ENCODE measurements around the gene HSBP1L1.
A peak's percentile ranks its signal among the peaks of the same experiment; 100 is the strongest.
"Not testable (repeated sequence)": the region's sequence is repeated elsewhere in the genome, so short reads cannot be mapped to it uniquely, and the experiment has no call there.

Gene HSBP1L1

DNA sequence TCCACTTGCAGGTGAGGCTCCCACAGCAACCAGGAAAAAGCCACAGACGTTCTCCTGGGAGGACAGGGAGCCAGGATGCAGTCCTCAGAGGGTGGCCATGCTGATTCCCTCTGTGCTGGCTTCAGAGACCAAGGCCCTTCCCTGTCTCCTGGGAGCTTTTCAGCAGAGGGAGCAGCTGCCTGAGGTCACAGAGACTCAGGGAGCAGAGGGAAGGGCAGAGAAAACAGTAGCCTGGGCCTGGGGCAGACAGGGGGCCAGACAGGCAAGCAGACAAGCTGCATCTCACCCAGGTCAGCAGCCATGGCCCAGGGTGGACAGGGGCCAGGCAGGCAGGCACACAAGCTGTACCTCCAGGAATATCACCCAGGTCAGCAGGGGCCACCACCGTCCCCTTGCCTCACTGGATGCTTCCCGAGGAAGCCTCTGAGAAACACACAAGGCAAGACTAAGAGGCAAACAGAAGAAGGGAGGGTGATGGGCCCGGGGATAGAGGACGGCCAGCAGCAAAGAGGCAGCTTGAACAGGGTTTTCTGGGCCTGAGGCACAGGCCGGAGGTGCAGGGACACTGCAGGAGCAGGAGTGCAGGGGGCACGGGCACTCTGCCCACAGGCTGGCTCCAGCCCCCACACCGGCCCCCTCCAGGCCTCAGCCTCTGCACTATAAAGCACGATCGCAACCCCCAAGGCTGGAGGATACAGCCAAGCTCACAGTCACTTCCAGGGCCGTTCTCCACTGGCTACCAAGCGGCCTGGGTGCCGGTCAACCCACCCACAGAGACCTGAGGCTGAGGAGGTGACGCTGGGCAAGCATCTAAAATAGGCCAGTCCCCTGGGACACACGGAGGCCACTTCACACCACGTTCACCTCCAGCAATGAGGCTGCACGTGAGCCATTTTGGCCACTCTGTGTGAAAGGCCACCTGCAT, 19.1 kb upstream of the HSBP1L1 start:
- peak; percentile 58 for DNase-seq

DNA sequence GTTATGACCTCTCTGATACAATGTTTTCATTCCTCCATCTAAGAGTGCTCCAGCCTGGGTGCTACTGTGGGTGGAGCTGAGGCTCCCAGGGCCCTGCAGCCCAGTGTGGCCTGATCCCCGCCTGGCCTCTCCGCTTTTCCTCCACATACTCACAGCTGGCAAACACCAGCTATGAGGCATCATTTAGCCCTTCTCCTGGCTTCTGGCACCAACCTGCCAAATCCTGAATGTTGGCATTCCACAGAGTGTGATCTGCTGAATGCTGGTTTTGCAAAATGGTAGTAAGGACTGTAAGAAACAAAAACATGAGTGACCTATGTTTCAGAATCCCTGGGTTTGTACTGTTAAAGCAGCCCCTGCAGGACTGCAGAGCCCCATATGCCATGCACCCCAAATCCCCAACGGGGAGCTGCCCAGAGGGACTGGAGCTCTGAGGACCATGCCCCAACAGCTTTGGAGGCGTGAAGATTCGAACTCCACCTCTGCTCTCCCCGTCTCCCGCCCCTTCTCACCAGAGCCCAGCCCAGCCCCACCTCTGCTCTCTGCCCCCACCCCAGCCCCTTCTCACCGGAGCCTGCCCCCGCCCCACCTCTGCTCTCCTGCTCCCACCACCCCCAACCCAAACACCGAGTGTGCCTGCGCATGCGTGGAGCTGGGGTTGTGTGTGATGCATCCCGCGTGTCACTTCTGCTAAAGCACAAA, 17.2 kb upstream of the HSBP1L1 start:
- DNase-seq = peak; percentile 52

DNA sequence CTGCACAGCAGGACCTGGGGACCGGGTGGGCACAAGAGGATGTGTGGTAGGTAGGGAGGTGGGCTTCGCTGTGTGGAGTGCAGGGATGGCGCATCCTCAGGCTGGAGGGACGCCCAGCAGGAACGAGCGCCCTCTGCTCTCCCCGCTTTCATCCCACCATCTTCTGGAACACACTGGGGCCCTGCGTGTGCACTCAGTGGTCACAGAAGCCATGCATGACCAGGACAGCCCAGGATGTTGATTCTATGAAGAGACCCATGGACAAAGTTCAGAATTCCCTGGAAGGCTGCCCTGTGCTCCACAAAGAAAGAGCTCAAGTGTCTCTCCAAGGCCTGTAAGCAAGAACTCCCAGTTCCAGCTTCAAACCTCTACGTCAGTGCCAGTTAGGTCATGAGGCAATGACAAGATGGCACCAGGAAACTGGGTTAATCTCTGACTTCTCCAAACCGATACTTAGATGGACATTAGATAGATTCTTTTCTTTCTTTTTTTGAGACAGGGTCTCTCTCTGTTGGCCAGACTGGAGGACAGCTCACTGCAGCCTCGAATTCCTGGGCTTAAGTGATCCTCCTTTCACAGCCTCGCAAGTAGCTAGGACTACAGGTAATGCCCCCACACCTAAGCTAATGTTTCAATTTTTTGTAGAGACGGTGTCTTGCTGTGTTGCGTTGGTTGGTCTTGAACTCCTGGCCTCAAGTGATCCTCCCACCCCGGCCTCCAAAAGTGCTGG, 16.4 kb upstream of the HSBP1L1 start:
- peak; percentile 27 for DNase-seq

DNA sequence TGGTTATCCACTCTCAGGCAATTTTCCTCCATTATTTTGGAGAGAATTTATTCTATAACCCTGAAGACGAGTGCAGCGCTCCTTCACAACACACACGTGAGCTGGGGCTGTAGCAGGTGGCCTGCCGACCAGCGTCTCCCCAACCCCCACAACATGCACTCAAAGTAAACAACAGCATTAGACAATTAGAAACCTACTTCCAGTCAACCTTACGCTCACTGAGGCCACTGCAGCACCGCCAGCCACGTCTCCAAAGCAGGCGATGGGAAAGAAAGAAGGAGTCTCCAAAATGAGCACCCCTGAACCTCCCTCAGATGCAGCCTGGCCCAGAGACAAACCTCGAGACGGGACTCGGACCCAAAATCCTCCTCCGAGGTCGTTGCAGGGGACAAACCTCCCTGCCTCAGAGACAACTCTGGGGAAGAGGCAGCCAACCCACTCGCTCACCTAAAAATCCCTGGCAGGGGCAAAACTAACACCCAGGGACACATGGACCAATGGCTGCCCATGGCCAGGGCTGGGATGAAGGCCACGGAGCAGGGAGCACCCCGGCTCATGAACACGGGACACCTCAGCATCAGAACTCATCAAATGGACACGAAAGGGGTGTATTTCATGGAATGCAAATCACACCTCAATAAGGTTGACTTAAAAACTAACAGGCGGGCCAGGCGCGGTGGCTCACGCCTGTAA, 15.6 kb upstream of the HSBP1L1 start:
- DNase-seq = peak; percentile 30

DNA sequence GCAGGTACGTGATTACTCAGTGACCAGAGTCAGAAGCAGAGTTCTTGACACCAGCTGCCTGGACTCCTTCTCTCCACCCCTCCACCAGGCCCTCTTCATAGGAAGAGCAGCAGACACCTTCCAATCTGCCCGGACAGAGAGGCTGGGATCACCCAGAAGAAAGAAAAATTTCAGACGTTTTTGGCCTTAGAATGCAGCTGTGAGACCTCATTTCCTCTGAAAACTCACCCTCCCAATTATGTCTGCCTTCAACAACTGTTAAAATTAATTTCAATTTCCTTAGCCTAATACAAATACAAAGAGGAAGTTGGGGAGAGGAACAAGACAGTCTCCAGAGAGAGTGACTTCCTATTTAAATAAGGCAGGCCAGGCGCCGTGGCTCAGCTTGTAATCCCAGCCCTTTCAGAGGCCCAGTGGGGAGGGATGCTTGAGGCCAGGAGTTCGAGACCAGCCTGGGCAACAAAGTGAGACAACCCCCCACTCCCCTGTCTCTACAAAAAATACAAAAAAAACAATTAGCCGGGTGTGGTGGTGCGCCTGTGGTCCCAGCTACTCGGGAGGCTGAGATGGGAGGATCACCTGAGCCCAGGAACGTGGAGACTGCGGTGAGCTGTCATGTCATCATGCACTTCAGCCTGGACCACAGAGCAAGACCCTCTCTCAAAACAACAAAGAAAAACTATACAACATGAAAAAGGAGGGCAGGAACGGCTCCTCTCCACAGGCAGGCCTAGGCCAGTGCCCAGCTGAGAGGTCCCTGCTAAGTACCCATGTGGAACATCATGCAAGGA, 14.6 kb upstream of the HSBP1L1 start:
- DNase-seq = peak; percentile 41

DNA sequence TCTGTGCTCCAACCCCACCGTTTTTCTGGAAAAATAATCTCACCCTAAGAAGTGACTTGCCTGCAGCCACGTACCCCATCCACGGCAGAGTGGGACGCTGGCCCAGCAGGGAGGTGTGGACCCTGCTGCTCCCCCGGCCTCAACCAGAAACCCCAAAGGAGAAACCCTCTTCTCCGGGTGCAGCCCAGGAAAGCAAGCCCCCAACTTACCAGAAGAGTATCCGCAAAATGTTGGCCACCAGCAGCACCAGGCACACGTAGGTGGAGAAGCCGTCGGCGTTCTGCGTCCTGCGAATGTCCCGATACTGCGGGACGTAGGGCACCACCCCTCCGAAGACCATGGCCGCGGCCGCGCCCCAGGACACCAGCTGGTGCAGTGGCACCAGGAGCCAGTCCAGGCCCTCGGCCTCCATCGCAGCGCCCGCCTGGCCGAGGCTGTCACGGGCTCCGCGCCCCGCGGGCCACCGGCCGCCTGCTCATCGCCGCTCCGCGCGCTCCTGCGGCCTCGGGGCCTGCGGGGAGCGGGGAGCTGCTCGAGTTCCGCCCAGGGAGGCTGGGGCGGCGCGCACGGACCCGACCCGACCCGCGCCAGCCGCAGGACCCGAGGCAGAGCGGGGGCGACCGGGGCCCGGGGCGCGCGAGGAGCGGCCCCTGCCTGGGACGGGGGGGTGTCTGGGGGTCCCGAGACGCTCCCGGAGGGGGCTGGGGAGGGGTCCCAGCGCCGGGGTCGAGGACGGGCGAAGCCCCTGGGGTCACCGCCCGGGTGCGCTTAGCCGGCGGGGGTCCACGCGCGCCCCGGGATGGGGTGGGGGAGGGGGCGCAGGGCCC, 13.7 kb upstream of the HSBP1L1 start:
- peak; percentile 55 for DNase-seq

DNA sequence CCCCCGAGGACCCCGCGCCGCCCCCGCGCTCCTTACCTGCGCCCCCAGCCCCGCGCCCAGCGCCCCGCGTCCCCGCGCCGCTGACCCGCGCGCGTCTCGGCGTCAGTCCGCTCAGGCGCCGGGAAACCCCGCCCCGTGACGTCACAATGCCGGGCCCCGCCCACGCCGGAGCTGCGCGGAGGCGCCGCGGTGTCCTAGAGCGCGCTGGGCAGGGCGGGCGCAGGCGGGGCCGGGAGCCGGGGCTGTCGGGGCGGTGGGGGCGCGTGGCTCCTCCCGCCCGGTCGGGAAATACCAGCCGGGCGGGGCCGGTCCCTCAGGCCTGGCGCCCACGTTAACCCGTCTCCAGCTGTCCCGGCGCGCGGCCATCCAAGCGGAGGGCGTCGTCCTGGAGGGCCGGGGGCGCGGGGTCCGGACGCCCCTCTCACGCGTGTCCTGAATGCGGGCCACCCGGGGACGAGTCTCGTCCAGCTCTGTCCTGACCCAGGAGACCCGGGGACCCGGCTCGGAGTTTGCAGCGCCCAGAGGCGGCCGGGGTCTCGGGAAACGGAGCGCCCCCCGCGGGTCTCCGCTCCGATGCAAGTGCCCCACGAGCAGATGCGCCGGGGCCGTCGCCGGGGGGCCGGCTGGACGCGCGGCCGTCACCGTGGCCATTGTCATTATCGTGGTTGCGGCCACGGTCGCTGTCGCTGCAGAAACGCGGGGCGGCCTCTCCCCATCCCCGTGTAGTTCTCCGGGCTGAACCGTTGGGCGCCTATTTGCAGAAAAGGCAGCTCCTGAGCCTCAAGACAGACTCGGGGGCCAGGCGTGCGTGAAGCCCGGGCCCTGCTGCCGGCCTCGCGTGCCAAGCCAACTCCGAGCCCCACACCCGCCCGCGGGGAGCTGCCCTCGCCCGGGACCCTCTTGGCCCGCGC, 12.6 kb upstream of the HSBP1L1 start, which contains the start of gene SLC66A2:
Gene SLC66A2, minus strand, starts transcription at position 109 of the 911 bp plus-strand sequence. CDS start 727 bp downstream, outside the sequence.
- peak; percentile 93 for DNase-seq

DNA sequence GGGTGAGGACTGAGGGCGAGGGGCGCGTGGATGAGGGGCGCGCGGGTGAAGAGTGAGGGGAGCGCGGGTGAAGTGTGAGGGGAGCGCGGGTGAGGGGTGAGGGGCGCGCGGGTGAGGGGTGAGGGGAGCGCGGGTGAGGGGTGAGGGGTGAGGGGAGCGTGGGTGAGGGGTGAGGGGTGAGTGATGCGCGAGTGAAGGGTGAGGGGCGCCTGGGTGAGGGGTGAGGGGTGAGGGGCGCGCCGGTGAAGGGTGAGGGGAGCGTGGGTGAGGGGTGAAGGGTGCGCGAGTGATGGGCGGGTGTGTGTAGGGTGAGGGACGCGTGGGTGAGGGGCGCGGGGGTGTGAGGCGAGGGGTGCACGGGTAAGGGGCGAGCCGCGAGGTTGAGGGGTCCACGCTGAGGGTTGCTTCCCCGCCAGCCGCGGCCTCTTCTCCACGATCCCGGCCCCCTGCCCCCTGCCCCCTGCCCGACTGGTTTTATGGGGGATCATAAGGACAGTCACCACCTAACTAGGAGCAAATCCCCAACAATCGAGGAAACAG, 11.9 kb upstream of the HSBP1L1 start:
- DNase-seq = no peak

DNA sequence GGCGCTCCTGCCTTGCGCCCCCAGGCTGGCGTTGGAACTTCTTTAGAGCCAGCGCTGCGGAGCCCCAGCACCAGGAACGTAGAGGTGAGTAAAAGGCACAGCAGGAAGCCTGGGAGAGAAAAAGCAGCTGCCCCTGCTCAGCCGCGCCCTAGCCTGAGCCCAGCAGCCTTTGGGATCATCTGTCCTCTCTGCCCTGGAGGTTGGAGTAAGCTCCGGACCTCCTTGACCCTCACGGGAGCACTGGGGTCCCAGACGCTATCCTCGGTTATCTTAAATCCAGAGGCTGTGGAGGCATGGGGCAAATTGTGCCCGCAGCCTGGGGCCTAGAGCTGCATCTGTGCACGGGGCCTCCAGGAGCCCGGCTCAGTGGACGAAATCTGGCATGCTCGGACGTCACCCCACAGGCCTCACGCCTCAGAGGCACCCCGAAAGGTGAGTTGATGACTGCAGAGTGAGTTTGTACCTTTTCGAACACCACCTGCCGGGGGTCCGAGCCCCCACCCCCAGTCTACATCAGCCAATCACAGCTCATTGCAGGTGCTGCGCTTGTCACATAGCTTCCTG, 11.4 kb upstream of the HSBP1L1 start:
- DNase-seq = peak; percentile 68

DNA sequence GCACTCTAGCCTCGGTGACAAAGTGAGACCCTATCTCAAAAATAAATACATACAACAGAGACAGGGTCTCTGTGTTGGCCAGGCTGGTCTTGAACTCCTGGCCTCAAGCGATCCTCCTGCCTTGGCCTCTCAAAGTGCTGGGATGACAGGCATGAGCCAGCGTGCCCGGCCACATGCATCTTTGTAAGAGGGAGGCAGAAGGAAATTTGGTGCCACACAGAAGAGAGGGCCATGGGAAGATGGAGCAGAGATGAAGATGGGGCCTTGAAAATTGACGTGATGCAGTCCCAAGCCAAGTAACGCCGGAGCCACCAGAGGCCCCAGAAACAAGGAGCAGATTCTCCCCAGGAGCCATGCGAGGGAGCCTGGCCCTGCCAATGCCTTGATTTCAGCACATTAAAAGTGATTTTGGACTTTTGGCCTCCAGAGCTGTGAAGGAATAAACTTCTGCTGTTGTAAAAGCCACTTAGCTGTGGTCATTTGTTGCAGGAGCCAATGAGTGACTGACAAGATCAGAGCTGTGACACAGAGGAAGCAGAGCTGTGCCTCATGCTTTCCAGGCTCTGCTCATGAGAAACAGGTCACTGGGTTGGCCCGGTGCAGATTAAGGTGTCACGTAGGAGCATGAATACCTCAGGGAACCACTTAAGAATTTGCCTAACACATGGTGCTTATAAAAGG, 10.3 kb upstream of the HSBP1L1 start:
- DNase-seq = peak; percentile 64

DNA sequence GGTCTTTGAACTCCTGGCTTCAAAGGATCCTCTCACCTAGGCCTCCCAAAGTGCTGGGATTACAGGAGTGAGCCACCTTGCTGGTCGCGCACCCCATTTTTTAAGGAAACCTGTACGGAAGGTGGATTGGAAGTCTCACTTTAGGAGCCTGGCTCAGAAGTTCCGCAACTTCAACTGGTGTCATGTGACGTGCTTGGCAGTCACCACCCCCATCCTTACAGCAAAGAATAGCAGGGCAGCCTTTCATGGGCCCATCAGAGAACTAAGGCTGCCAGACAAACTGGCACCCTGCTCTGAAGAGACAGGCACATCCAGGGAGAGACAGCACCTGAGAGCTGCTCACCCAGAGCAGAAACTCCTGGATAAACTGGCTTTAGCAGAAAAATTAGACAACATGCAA, 9.7 kb upstream of the HSBP1L1 start:
- DNase-seq = peak; percentile 48

DNA sequence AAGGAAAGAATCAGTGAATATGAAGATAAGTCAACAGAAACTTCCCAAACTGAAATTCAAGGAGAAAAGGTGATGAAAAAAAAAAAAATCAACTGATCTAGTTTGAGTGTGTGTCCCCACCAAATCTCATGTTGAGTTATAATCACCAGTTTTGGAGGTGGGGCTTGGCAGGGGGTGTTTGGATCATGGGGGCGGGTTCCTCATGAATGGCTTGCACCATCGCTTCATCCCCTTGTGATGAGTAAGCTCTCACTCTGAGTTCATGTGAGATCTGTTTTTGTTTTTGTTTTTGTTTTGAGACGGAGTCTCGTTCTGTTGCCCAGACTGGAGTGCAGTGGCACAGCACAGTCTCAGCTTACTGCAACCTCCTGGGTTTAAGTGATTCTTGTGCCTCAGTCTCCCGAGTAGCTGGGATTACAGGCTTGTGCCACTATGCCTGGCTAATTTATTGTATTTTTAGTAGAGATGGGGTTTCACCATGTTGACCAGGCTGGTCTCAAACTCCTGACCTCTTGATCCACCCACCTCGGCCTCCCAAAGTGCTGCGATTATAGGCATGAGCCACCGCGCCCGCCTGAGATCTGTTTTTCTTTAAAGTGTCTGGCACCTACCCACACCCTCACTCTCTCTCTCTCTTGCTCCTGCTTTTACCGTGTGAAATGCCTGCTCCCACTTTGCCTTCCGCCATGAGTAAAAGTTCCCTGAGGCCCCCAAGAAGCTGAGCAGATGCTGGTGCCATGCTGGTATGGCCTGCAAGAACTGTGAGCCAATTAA, 9.0 kb upstream of the HSBP1L1 start:
- peak; percentile 22 for DNase-seq

DNA sequence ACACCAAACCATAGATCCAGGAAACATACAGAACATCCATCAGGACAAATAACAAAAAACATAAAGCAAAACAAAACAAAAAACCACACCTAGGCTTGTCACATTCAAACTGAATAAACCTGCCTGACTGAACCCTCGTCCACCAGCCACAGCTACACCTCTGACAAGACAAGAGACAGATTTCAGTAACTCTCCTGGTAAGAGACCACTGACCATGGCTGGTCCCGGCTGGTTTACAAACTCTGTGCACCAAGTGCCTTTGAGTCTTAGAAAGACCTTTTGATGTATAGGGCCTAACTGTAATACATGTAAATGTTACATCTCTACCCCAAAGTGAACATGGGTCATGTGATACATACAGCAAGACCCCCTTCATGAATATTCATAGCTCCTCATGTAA, 8.2 kb upstream of the HSBP1L1 start:
- DNase-seq = no peak

DNA sequence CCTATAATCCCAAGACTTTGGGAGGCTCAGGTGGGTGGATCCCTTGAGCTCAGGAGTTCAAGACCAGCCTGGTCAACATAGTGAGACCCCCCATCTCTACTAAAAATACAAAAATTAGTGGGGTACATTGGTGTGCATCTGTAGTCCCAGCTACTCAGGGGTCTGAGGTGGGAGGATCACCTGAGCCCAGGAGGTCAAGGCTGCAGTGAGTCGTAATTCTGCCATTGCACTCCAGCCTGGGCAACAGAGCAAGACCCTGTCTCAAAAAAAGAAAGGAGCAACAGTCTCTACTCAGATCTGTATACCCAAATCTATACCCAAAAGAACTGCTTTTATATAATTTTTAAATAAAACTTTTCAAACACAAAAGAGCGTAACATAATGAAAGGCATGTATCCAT, 5.5 kb upstream of the HSBP1L1 start:
- no peak for DNase-seq

DNA sequence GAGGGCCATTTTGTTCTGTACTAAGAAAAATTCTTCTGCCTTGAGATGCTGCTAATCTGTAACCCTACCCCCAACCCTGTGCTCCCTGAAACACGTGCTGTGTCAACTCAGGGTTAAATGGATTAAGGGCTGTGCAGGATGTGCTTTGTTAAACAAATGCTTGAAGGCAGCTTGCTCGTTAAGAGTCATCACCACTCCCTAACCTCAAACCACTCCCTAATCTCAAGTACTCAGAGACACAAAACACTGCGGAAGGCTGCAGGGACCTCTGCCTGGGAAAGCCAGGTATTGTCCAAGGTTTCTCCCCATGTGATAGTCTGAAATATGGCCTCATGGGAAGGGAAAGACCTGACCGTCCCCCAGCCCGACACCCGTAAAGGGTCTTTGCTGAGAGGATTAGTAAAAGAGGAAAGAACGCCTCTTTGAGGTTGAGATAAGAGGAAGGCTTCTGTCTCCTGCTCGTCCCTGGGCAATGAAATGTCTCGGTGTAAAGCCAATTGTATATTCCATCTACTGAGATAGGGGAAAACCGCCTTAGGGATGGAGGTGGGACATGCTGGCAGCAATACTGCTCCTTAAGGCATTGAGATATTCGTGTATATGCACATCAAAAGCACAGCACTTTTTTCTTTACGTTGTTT, 4.2 kb upstream of the HSBP1L1 start:
- not testable (repeated sequence) for DNase-seq

DNA sequence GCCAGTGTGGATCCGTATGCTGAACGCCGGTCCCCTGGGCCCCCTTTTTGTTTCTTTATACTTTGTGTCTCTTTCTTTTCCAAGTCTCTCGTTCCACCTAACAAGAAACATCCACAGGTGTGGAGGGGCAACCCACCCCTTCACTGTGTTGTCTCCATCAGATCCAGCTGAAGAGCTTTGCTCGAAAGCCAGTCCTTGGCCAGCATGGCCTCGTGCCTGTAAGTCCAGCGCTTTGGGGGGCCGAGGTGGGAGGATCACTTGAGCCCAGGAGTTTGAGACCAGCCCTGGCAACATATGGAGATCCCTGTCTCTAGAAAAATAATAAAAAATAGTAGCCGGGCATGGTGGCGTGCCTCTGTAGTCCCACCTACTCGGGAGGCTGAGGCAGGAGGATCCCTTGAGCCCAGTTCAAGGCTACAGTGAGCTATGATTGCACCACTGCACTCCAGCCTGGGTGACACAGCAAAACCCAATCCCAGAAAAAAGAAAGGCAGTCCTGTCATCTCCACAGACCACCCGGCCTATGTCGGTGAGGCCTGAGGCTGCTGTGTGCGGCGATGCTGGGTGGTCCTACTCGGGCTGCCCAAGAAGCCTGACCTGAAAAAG, 3.4 kb upstream of the HSBP1L1 start:
- no peak for DNase-seq
